Keratinocyte (primary cell): Measurements from ENCODE around the gene GP5. TPM values are rescaled to one million over a fixed set of nuclear protein-coding genes. Genes with fewer than 3 reads are reported as not detected.

Experiments
- DNase-seq: peaks from one replicate; pipeline ENCODE4 v3.0.0-alpha.2; 2011; ENCODE audit warnings: low read depth, missing footprints, low spot score
- FAIRE-seq: peaks from 2 replicates; lab custom pipeline; 2011; peaks lifted over from hg19 to GRCh38; lab: Jason Lieb, UNC
- H2AFZ ChIP-seq: 2 replicates; pipeline ENCODE4 v1.6.0; 2012; ENCODE audit warnings: low read length, control low read depth, inconsistent platforms; ENCODE audit not compliant: control insufficient read depth
- H3K27ac ChIP-seq: 2 replicates; pipeline ENCODE4 v1.5.1; 2011; ENCODE audit warnings: low read length; ENCODE audit not compliant: control insufficient read depth, insufficient read depth
- H3K27me3 ChIP-seq: 3 replicates; pipeline ENCODE4 v1.6.0; 2011; ENCODE audit warnings: low read length; ENCODE audit not compliant: control insufficient read depth, insufficient read depth; ENCODE audit errors: extremely low read depth
- H3K36me3 ChIP-seq, 2 experiments: 2 replicates in 1 of 2; 3 replicates in 1 of 2; pipeline ENCODE4 v1.5.1; 2011; ENCODE audit warnings: low read length in 2 of 2, mild to moderate bottlenecking in 1 of 2; ENCODE audit not compliant: control insufficient read depth in 2 of 2, insufficient read depth in 2 of 2; ENCODE audit errors: extremely low read depth in 1 of 2
- H3K4me1 ChIP-seq: 3 replicates; pipeline ENCODE4 v1.5.1; 2011; ENCODE audit warnings: low read length; ENCODE audit not compliant: control insufficient read depth, insufficient read depth; ENCODE audit errors: extremely low read depth
- H3K4me2 ChIP-seq: 3 replicates; pipeline ENCODE4 v1.6.0; 2011; ENCODE audit warnings: low read depth, low read length; ENCODE audit not compliant: control insufficient read depth, insufficient read depth; ENCODE audit errors: extremely low read depth
- H3K4me3 ChIP-seq, 3 experiments: fragments of 200-600 bp in 1 of 3; sonication (generic) in 1 of 3; 2 replicates in 2 of 3; 3 replicates in 1 of 3; pipeline ENCODE4 v1.5.1; 2011 to 2016; ENCODE audit warnings: low read length in 3 of 3, mild to moderate bottlenecking in 3 of 3, control low read depth in 2 of 3, inconsistent platforms in 1 of 3, low read depth in 1 of 3, mixed read lengths in 1 of 3, mixed run types in 1 of 3, moderate library complexity in 1 of 3; ENCODE audit not compliant: control insufficient read depth in 2 of 3, insufficient read depth in 2 of 3; ENCODE audit errors: extremely low read depth in 1 of 3
- H3K79me2 ChIP-seq: 2 replicates; pipeline ENCODE4 v1.6.0; 2012; ENCODE audit warnings: low read length; ENCODE audit not compliant: control insufficient read depth, insufficient read depth
- H3K9ac ChIP-seq: 3 replicates; pipeline ENCODE4 v1.6.0; 2011; ENCODE audit warnings: low read length; ENCODE audit not compliant: control insufficient read depth, insufficient read depth; ENCODE audit errors: extremely low read depth
- H3K9me1 ChIP-seq: 3 replicates; pipeline ENCODE4 v1.6.0; 2011; ENCODE audit warnings: low read length; ENCODE audit not compliant: control insufficient read depth, insufficient read depth; ENCODE audit errors: extremely low read depth
- H3K9me3 ChIP-seq: 2 replicates; pipeline ENCODE4 v1.5.1; 2012; ENCODE audit warnings: low read depth, low read length; ENCODE audit not compliant: control insufficient read depth
- H4K20me1 ChIP-seq: 3 replicates; pipeline ENCODE4 v1.6.0; 2011; ENCODE audit warnings: low read length; ENCODE audit not compliant: control insufficient read depth, insufficient read depth; ENCODE audit errors: extremely low read depth
- CTCF ChIP-seq, 3 experiments: IDR thresholded peaks in 1 of 3; conservative IDR thresholded peaks in 1 of 3; optimal IDR thresholded peaks in 1 of 3; 2 replicates in 2 of 3; 3 replicates in 1 of 3; pipeline versions ENCODE3 to v1.5.1; 2011; ENCODE audit warnings: low read length in 3 of 3, mild to moderate bottlenecking in 3 of 3, moderate library complexity in 2 of 3, control low read depth in 1 of 3, inconsistent platforms in 1 of 3; ENCODE audit not compliant: insufficient read depth in 2 of 3; ENCODE audit errors: extremely low read depth in 1 of 3
- EZH2 ChIP-seq: IDR thresholded peaks from one replicate; pipeline ENCODE4 v1.6.1; 2012; ENCODE audit warnings: inconsistent platforms, mild to moderate bottlenecking, low read length, moderate library complexity
- dilution Hi-C: fragments of 300-500 bp; cut with MboI; formaldehyde crosslinking; loops from one replicate; pipeline ENCODE4 v1.7.0; 2020; ENCODE audit warnings: low sequenced_read_pairs; ENCODE audit not compliant: extremely low pct_ligation_motif_present
- polyA plus RNA-seq, 5 experiments: library from polyadenylated mRNA; depleted of rRNA in 3 of 5; stranded (reverse) in 3 of 5; stranded (forward) in 1 of 5; unstranded in 1 of 5; fragments of >200 nt; gene quantifications; 1 replicate in 1 of 5; 2 replicates in 3 of 5; 3 replicates in 1 of 5; pipeline versions ENCODE4 v1.2.1 to v1.2.3, GENCODE V29; 2011 to 2012; ENCODE audit warnings: missing spikeins in 2 of 5, low read depth in 1 of 5, low replicate concordance in 1 of 5

The GP5 gene
- polyA plus RNA-seq, 1 donor (not counting 4 experiments of a cell fraction or from before 2014, with no cell fraction given), result 0.04 TPM

GRCh38 chr3:194373899-194374298, 25.2 kb downstream of the GP5 start:
- no peaks in the 10 kb centered on the region for H3K9me1 ChIP-seq
- dilution Hi-C loops, result no loop called here

GRCh38 chr3:194373028-194373427, 26.0 kb downstream of the GP5 start:
- Histone ChIP-seq H3K27me3 (peaks cover 28% of the 10 kb centered on the region), H3K4me3 (no peak overlapping the region), H3K79me2 (no peaks in the 10 kb centered on the region), H3K4me2 (no peak overlapping the region), H4K20me1 (no peaks in the 10 kb centered on the region), H3K36me3 (no peaks in the 10 kb centered on the region), H2AFZ (no peak overlapping the region), H3K27ac (no peak overlapping the region), H3K4me1 (no peaks in the 10 kb centered on the region), H3K9ac (no peak overlapping the region), H3K9me3 (no peaks in the 10 kb centered on the region), H3K9me1 (no peaks in the 10 kb centered on the region)
- FAIRE-seq (no peak), DNase-seq (no peak)
- dilution Hi-C loops, result no loop called here
- TF ChIP-seq EZH2 (no peak), CTCF (optimal IDR thresholded peaks at IDR 0.05 in 1 of 3, IDR thresholded peaks at IDR 0.05 in 1 of 3, conservative IDR thresholded peaks at IDR 0.05 in 1 of 3; ENCODE audit: extremely low read depth in 1 of 3, insufficient read depth in 2 of 3, low read length in 3 of 3) (no peak)

More at GRCh38 chr3:194373899-194374298, 25.2 kb downstream of the GP5 start:
- no peak overlapping the region for H2AFZ ChIP-seq
- H3K9ac ChIP-seq, result no peak overlapping the region
- H3K36me3 ChIP-seq, result no peaks in the 10 kb centered on the region
- no peaks in the 10 kb centered on the region for H3K4me1 ChIP-seq
- TF ChIP-seq CTCF (optimal IDR thresholded peaks at IDR 0.05 in 1 of 3, IDR thresholded peaks at IDR 0.05 in 1 of 3, conservative IDR thresholded peaks at IDR 0.05 in 1 of 3; ENCODE audit: extremely low read depth in 1 of 3, insufficient read depth in 2 of 3, low read length in 3 of 3), result no peak
- TF ChIP-seq EZH2, result no peak
- no peak overlapping the region for H3K4me2 ChIP-seq
- peaks cover 19% of the 10 kb centered on the region for H3K27me3 ChIP-seq
- no peak overlapping the region for H3K4me3 ChIP-seq
- no peaks in the 10 kb centered on the region for H3K79me2 ChIP-seq
- no peak overlapping the region for H3K27ac ChIP-seq
- H4K20me1 ChIP-seq, result no peaks in the 10 kb centered on the region
- DNase-seq, result no peak
- FAIRE-seq, result no peak
- H3K9me3 ChIP-seq, result no peaks in the 10 kb centered on the region
